VCaP (cell line): ENCODE measurements around the gene CCDC27.
"Not testable (repeated sequence)": the region's sequence is repeated elsewhere in the genome, so short reads cannot be mapped to it uniquely, and the experiment has no call there.

Source experiments
- H3K27ac ChIP-seq: fragments of 450-650 bp; 2 replicates; pipeline ENCODE4 v1.5.1; 2017
- TF ChIP-seq, protein P1 (sequence below): fragments of 450-650 bp; conservative IDR thresholded peaks from 2 replicates; pipeline ENCODE4 v1.5.1; 2017; ENCODE audit warnings: mild to moderate bottlenecking, moderate library complexity

CCDC27 gene

DNA sequence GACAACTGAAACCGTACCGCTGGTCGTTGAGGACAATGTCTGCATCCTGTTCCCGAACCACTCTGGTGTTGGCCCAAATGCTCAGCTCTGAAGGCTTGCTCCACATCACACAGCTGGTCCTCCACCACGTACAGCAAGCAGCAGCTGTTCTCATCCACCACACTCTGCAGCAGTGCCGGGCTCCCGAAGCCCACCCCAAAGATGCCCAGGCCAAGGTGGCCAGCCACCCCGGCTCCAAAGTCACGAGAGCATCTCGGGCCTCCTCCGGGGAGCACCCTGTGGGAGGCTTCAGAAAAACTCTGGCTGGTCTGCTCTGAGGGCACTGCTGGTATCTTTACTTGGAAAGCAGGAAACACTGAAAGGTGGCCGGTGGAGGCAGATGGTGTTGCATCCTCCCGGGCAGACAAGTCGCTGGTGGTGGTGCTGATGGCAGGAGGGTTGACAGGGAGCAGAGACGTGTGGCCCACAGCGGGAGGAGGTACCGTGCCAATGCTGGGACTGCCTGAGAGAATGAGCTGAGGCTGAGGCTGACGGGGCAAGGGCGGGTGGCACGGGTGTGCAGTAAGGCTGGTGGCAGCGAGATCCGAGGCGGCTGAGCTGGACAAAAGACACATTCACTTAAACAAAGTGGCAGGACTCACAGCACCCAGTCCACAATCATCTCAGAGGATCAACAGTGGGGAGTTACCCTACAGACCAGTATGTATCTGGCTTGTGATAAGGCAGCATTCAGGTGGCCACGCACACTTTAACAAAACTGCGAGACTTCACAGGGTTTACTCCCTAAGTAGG lies 6.5 kb upstream of the CCDC27 start:
- peak overlapping the region; percentile 82 for H3K27ac ChIP-seq
- TF ChIP-seq, protein P1, sequence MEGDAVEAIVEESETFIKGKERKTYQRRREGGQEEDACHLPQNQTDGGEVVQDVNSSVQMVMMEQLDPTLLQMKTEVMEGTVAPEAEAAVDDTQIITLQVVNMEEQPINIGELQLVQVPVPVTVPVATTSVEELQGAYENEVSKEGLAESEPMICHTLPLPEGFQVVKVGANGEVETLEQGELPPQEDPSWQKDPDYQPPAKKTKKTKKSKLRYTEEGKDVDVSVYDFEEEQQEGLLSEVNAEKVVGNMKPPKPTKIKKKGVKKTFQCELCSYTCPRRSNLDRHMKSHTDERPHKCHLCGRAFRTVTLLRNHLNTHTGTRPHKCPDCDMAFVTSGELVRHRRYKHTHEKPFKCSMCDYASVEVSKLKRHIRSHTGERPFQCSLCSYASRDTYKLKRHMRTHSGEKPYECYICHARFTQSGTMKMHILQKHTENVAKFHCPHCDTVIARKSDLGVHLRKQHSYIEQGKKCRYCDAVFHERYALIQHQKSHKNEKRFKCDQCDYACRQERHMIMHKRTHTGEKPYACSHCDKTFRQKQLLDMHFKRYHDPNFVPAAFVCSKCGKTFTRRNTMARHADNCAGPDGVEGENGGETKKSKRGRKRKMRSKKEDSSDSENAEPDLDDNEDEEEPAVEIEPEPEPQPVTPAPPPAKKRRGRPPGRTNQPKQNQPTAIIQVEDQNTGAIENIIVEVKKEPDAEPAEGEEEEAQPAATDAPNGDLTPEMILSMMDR = no peak

DNA sequence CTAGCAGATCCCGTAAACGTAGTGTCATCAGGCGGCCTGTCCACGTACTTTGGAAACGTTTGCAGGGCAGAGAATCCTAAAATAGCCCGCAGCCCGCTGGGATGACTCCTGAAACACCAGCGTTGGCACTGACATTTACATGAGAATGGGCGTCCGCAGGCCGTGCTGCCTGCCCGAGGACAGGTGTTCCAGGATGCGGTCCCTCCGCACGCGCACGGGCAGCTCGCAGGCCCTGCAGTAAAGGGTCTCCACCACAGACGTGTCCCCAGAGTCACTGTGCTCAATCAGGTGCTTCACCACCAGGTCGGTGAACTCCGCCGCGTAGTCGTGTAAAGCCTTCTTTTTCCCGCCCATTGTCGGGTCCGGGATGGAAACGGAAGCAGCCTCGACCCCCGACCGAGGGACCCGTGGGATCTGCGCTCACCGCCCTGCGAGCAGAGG lies 5.8 kb upstream of the CCDC27 start:
- TF ChIP-seq, protein P1 = no peak
- peak overlapping the region; percentile 82 for H3K27ac ChIP-seq

DNA sequence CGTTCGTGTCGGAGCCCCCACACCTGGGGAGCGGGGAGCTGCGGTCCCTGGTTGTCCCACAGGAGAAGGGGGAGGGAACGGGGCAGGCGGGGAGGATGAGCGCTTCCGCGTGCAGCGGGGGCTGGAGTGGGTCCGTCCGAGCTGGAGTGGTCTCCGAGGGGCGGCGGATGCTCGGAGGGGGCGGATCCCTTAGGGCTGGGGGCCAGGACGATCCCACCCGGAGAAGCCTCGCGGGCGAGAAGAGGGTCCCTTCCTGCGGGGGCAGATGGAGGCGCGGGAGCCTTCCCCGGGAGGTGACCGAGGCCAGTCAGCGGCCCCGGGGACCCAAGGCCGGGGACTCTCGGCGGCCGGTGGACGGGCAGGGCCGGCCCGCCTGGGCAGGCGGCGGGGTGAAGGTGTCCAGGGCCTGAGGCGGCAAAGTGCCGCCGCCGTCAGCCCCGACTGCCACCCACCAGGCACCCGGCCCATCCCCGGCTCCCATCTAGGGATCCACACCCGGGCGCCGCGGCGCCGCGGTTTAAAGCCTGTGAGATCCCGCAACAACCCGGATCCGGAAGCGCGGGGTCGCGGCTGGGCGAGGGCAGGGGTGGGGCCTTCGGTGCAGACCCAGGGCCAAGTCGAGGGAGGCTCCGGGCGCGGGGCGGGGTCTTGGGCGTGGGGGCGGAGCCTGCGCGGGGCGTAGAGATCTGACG lies 5.3 kb upstream of the CCDC27 start:
- TF ChIP-seq, protein P1 = no peak
- H3K27ac ChIP-seq = peak overlapping the region; percentile 82

DNA sequence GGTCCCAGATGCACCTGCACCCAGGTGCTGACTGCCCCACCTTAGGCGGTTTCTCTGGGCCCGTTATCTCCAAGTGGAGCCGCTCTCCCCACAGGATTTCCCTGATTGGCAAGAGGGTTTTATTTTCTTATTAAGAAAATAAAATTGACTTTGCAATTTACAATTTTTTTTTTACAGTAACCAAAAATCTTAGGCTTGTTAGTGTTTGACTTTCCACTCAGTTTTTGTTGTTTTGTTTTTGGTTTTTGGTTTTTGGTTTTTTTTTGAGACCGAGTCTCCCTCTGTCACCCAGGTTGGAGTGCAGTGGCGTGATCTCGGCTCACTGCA lies 4.8 kb upstream of the CCDC27 start:
- TF ChIP-seq, protein P1 = no peak
- peak overlapping the region; percentile 82 for H3K27ac ChIP-seq

DNA sequence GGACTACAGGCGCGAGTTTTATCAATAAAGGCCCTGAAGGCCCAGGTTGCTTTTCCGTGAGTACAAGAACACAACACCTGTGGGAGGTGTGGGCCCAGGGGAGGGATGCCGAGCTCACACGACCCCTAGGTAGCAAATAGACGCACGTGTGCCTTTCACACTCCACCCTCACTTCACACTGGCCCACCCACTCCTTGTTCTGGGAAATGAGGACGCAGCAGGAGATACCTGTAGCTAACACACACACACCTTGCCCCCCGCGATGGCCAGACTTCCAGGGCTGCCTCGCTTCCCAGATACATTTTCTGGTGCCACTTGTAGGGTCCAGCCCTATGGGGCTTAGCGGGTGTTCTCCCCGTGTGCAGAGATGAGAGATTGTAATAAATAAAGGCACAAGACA lies 4.3 kb upstream of the CCDC27 start:
- H3K27ac ChIP-seq = peak overlapping the region; percentile 82
- TF ChIP-seq, protein P1 = no peak

DNA sequence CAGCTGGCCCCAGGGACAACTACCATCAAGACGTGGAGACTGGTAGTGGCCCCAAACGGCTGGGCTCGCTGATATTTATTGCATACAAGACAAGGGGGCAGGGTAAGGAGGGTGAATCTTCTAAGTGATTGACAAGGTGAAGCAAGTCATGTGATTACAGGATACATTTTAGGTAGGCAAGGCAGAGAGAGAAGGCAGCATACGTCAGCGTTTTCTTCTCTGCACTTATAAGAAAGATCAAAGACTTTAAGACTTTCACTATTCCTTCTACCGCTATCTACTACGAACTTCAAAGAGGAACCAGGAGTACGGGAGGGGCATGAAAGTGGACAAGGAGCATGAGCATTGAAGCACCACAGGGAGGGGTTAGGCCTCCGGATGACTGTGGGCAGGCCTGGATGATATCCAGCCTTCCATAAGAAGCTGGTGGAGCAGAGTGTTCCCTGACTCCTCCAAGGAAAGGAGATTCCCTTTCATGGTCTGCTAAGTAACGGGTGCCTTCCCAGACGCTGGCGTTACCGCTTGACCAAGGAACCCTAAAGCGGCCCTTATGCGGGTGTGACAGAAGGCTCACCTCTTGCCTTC lies 3.8 kb upstream of the CCDC27 start:
- not testable (repeated sequence) for H3K27ac ChIP-seq

DNA sequence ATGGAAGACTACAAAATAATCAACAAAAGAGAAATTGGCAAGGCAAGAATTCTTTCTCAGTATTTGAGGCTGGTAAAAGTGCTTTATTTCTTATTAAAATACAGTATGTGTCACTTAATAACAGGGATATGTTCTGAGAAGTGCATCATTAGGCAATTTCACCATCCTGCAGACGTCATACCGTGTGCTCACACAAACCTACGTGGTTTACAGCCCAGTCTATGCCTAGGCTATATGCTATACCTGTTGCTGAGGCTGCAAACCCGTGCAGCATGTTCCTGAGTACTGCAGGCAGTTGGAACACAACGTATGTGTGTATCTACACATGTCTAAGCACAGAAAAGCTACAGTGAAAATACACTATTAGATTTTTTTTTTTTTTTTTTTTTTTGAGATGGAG lies 2.7 kb upstream of the CCDC27 start:
- TF ChIP-seq, protein P1 = no peak
- no peak overlapping the region for H3K27ac ChIP-seq
